Inferior parietal cortex (tissue), 1 donor: ENCODE results near the gene ETV6.

Experiments used
- DNase-seq: peaks from one replicate; pipeline ENCODE4 v3.0.0-alpha.2; 2016; ENCODE audit errors: extremely low spot score

The ETV6 gene

GRCh38 chr12:11801643-11802042 is 152.2 kb downstream of the ETV6 start:
- DNase-seq, result no peak

DNA sequence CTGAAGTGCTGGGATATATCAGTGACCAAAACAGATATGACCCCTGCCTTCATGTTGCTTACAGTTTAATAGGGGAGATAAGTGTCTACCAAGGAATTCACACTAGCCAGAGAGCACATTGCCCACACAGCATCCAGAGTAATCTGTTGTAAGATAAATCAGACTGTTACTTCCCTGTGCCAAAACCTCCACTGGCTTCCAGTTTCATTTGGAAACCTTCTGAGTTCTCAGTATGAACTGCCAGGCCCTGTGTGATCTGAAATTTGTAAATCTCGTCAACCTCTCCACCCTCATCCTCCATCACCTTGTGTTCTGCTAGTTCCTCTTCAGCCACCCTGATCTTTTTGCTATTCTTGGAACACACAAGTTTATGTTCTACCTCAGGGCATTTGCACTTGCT is 154.7 kb downstream of the ETV6 start:
- DNase-seq, result no peak

GRCh38 chr12:11805043-11805442 is 155.6 kb downstream of the ETV6 start:
- no peak for DNase-seq

DNA sequence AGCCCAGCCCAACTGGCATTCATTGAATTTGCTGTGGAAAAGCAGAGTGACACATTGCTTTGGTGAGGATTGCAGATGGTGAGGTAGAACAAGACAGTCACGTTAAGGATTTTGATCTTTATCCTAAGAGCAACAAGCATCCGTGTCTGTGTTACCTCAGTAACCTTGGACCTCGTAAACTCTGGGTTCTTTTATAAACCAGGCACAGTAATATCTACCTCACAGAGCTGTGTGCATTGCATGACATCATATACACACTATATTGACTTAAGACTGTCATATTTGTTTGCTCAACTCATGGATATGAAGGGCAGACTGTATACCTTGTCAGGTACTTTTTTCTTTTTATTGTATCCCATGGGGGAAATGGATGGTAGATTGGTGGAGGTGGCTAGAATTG is 156.2 kb downstream of the ETV6 start:
- no peak for DNase-seq

- DNase-seq, result no peak
Observed at GRCh38 chr12:11807458-11807857, 158.0 kb downstream of the ETV6 start.

- no peak for DNase-seq
Observed at GRCh38 chr12:11808931-11809330, 159.5 kb downstream of the ETV6 start.

GRCh38 chr12:11810206-11810545 is 160.7 kb downstream of the ETV6 start:
- no peak for DNase-seq

DNA sequence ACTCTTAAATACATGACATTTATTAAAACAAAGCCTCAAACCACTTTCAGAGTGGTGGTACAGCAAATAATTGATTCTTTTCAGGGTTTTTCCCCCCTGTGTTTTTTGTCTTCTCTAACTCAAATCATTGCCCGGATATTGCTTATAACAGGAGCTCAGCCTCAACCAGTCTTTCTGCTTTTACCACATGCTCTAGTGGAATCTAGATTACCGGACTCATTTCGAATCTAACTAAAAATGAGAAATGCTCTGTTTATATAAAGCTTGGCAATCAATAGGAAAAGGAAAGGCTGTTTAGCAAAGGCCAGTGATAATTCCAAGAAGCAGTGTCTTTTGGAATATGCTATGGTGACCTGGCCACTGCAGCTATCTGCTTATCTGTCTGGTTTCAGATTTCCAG is 161.5 kb downstream of the ETV6 start:
- no peak for DNase-seq

DNA sequence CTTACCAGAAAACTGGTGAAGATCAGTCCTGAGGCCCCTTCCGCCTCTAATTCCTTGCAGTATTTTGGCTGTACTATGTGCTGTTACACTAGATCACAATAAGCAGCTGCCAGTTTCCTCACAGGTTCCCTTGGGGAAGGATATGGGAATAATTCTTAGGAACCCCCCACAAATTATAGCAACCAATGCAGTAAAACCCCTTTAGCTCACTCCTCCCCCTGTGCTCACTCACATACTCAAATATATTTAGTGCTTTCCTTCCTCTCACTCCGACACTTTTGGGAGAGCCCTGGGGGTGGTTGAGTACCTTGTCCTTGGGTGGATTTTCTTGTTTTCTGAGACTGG is 162.7 kb downstream of the ETV6 start:
- DNase-seq, result no peak

- peak; percentile 67 for DNase-seq
Observed at GRCh38 chr12:11812586-11813437, 163.3 kb downstream of the ETV6 start.

- DNase-seq, result no peak
Observed at GRCh38 chr12:11813438-11813813, 164.0 kb downstream of the ETV6 start.

DNA sequence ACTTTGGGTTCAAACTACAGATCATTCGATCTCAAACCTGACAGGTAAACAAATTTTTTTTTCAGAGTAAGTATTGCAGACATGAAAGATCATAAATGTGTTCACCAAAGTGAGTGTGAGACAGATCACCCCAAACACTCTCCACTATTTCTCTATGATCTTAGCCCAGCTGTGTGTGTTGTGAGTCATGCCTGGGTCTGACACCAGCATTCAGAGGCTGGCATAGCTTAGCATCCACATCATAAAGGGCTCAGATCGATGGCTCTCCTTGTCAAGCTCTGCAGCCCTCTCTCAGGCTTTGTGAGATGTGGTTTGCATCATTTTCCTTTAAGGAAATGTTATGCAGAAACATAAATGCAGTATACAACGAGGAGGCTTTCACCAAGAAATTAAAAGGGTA is 164.9 kb downstream of the ETV6 start:
- DNase-seq, result no peak

DNA sequence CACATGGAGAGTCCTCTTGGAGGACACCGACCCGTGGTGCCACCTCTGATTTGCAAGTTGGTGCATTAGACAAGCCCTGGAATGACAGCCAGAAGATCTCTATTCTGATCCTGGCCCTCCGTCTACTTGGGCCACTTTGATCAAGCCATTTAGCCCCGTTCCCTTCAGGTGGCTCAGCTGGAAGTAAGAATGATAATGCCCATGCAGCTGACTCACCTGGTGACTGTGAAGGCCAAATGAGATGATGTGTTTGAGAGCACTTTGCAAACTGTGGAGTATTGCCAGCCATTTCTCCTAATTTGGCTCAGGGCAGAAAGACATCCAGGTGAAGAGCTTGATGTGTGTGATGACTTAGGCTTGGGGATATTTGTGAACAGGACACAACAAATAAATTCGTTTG is 165.9 kb downstream of the ETV6 start:
- DNase-seq, result no peak

GRCh38 chr12:11819643-11820042 is 170.2 kb downstream of the ETV6 start:
- DNase-seq, result no peak

- DNase-seq, result no peak
Observed at GRCh38 chr12:11820476-11820875, 171.0 kb downstream of the ETV6 start.

DNA sequence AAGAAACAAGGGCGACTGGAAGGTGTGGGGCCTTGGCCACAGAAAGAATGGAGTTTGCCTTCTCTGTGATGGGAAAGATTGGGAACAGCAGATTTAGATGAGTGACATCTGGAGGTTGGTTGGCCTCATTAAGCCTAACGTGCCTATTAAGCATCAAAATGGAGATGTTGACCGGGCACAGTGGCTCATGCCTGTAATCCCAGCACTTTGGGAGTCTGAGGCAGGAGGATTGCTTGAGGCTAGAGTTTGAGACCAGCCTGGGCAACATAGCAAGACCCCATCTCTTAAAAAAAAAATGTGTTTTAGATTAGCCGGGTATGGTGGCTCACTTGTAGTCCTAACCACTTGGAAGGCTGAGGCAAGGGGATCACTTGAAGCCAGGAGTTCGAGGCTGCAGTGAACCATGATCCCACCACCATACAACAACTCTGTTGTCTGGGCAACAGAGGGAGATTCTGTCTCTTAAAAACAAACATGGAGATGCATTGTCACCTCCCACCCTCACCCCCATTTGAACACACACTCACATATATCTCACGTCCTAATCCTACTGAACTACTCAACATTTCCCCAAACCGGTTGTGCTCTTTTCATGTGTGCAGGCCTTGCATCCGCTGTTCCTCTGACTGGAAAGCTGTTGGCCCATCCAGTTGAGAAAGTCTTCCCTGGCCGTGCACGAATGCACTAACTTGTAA is 172.1 kb downstream of the ETV6 start:
- no peak for DNase-seq

GRCh38 chr12:11822081-11822834 is 172.8 kb downstream of the ETV6 start:
- DNase-seq, result no peak

- DNase-seq, result no peak
Observed at GRCh38 chr12:11823043-11823442, 173.6 kb downstream of the ETV6 start.

DNA sequence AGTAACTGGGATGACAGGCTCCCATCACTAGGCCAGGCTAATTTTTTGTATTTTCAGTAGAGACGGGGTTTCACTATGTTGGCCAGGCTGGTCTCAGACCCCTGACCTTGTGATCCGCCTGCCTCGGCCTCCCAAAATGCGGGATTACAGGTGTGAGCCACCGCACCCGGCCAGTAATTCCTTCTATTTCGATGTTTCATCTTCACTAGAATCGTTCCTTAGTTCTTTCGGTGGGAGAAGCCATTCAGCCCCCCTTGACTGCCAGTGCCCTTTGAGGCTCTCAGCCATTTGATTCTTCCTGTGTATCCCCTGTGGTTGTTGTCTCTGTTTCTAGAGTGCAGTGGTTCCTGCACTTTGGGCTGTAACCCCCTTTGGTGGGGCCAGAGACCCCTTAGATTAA is 174.1 kb downstream of the ETV6 start:
- no peak for DNase-seq

GRCh38 chr12:11824069-11824468 is 174.6 kb downstream of the ETV6 start:
- DNase-seq, result no peak

DNA sequence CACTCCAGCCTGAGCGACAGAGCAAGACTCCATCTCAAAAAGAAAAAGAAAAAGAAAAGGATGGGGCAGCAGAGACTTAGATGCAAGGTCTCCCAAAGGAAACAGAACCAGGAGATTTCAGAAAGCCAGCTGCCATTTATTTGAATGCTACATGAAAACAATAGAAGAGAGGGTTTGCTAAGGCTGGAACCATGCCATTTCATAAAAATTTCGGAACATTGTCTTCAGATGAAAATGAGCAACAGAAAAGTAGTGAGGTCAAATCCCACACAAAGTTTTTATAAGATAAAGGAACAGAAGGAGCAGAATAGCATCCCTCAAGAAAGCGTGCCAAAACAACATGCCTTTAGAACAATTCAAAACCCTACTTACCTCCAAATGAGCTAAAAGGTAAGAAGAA is 175.3 kb downstream of the ETV6 start:
- no peak for DNase-seq

DNA sequence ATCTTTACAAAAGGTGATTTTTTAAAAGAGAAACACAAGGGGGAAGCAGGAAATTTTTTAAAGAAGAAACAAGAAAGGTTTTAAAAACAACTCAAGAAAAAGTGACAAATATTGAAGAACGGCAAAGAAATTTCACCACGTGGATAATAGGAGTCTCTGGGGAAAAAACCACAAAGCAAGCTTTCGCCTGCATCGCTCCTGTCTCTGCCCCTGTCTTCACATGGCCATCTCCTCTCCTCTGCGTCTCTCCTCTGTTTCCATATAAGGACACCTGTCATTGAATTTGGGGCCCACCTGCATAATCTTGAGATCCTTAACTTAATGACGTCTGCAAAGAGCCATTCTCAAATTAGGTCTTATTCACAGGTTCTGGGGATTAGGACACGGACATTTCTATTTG is 175.8 kb downstream of the ETV6 start:
- DNase-seq, result no peak

- no peak for DNase-seq
Observed at GRCh38 chr12:11826574-11826973, 177.1 kb downstream of the ETV6 start.
